Measurements from ENCODE around the gene UBL4A. TPM values are rescaled to one million over a fixed set of nuclear protein-coding genes. Genes with fewer than 3 reads are reported as not detected.
A peak's percentile ranks its signal among the peaks of the same experiment; 100 is the strongest.

UBL4A gene
- total RNA-seq, 1 experiment from 2014 or later: 37.4 TPM

- Histone ChIP-seq H3K9me2 (ENCODE audit: insufficient read depth) (no peaks in the 10 kb centered on the region), H2AFZ (ENCODE audit: low read depth, low read length, poor library complexity, severe bottlenecking) (no peak overlapping the region), H3K27me3 (ENCODE audit: insufficient read depth, low read length) (no peaks in the 10 kb centered on the region), H3K4me1 (ENCODE audit: control insufficient read depth in 1 of 2, insufficient read depth in 2 of 2, low read length in 2 of 2) (peaks cover 7 to 12% of the 10 kb centered on the region in 2 experiments; a peak in 1 of 4 replicates), H4K20me1 (ENCODE audit: insufficient read depth) (no peaks in the 10 kb centered on the region), H3K4me3 (replicated peaks in 1 of 2; ENCODE audit: low read depth in 1 of 2, low read length in 2 of 2) (no peak overlapping the region), H3K9me3 (ENCODE audit: control insufficient read depth in 1 of 2, insufficient read depth in 1 of 2, low read depth in 1 of 2, low read length in 2 of 2) (no peaks in the 10 kb centered on the region), H3K4me2 (ENCODE audit: low read length) (peak overlapping the region; percentile 75), H3K36me3 (ENCODE audit: control insufficient read depth in 1 of 2, insufficient read depth in 2 of 2, low read length in 2 of 2) (peaks cover 0 to 4% of the 10 kb centered on the region in 2 experiments; a peak in 1 of 4 replicates), H3K27ac (ENCODE audit: low read depth, low read length) (peak overlapping the region; percentile 43; the same call in 1 of the 2 replicates), H3K79me2 (ENCODE audit: insufficient read depth, low read length) (peaks cover 24% of the 10 kb centered on the region), H3K9ac (ENCODE audit: low read length) (no peak overlapping the region)
- RAD21 ChIA-PET (ENCODE audit: low non-redundant PET in 1 of 2, low total read pairs in 2 of 2, uncharacterized antibody in 2 of 2, unreplicated experiment in 2 of 2): no interaction called here
- CTCF ChIA-PET: no interaction called here
- TF ChIP-seq ATF3 (IDR thresholded peaks at IDR 0.05) (no peak), EZH2 (IDR thresholded peaks at IDR 0.05) (no peak), REST (IDR thresholded peaks at IDR 0.05; ENCODE audit: low read depth) (no peak), RAD21 (IDR thresholded peaks at IDR 0.05; ENCODE audit: low read depth) (no peak), EGR1 (IDR thresholded peaks at IDR 0.05; ENCODE audit: low read depth) (no peak), ELF1 (IDR thresholded peaks at IDR 0.05; ENCODE audit: borderline replicate concordance, low read depth) (no peak), POLR2A (IDR thresholded peaks at IDR 0.05; ENCODE audit: borderline replicate concordance, extremely low read depth, insufficient read depth, insufficient read length) (no peak), CEBPB (IDR thresholded peaks at IDR 0.05; ENCODE audit: low read depth) (no peak), ZBTB33 (IDR thresholded peaks at IDR 0.05; ENCODE audit: extremely low read depth, insufficient replicate concordance, low read length) (no peak), MAX (IDR thresholded peaks at IDR 0.05) (no peak), TCF7L2 (IDR thresholded peaks at IDR 0.05; ENCODE audit: borderline replicate concordance, extremely low read depth, insufficient read depth, insufficient read length) (no peak), CBX3 (IDR thresholded peaks at IDR 0.05; ENCODE audit: low read depth) (no peak)
- ATAC-seq (no peak), DNase-seq (ENCODE audit: low read depth, low spot score) (no peak)
- BruUV-seq (replicated peaks): no TSS peak
- POLR2A ChIA-PET: no interaction called here
- intact Hi-C loops (cut with micrococcal nuclease): no loop called here
These were observed 26.6 kb downstream of the UBL4A start for GRCh38 chrX:154459832-154460231.
